WERI-Rb-1 (cell line): Measurements from ENCODE around the gene C21orf58.

ENCODE experiments used
- DNase-seq: peaks from one replicate; pipeline ENCODE4 v3.0.0-alpha.2; 2020
- H3K27ac ChIP-seq: fragments of 250-450 bp; sonication (Bioruptor Pico); 2 replicates; pipeline ENCODE4 v1.5.1; 2020; ENCODE audit warnings: mild to moderate bottlenecking, moderate library complexity
- H3K27me3 ChIP-seq: fragments of 250-450 bp; sonication (Bioruptor Pico); 2 replicates; pipeline ENCODE4 v1.5.1; 2021; ENCODE audit warnings: mild to moderate bottlenecking, low read depth, moderate library complexity; ENCODE audit not compliant: insufficient read depth, severe bottlenecking
- H3K36me3 ChIP-seq: fragments of 250-450 bp; sonication (Bioruptor Pico); 2 replicates; pipeline ENCODE4 v1.5.1; 2020; ENCODE audit warnings: mild to moderate bottlenecking, moderate library complexity
- H3K4me3 ChIP-seq: 2 replicates; pipeline ENCODE4 v1.5.1; 2011; ENCODE audit warnings: low read depth, mild to moderate bottlenecking, control low read depth, low read length
- H3K9me3 ChIP-seq: fragments of 250-450 bp; sonication (Bioruptor Pico); 2 replicates; pipeline ENCODE4 v1.5.1; 2021; ENCODE audit warnings: mild to moderate bottlenecking, moderate library complexity; ENCODE audit not compliant: severe bottlenecking
- TF ChIP-seq, protein P1 (sequence below): IDR thresholded peaks from 2 replicates; pipeline ENCODE4 v1.5.1; 2011; ENCODE audit warnings: low read depth, mild to moderate bottlenecking, control low read depth, inconsistent platforms, low read length

The C21orf58 gene

DNA sequence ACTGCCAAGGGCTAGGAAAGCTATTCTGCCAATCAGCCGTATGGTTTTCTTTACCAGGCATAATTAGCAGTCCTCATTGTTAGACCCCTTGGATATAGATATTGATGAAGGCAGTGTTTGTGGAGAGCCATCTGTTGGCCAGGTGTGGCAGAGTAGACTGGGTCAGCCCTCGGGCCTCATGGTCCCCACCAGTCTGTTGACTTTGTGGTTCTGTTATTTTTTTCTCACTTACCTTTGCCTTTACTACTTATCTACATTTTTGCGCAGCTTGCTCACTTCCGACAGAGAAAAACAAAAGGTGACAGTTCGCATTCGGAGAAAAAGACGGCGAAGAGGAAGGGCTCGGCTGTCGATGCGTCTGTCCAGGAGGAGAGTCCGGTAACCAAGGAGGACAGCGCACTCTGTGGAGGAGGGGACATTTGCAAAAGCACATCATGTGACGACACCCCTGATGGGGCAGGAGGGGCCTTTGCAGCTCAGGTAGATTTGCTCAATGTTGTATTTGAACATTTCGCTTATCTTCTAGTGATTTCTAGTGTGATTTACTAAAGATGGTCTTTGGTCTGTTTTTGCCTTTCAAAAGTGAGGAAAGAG, 2.5 kb upstream of the C21orf58 start:
- Histone ChIP-seq H3K27ac (peak overlapping the region; percentile 100), H3K4me3 (peak overlapping the region; percentile 71; the same call in 1 of the 2 replicates), H3K36me3 (peaks cover 76% of the 10 kb centered on the region), H3K27me3 (no peaks in the 10 kb centered on the region), H3K9me3 (peaks cover 15% of the 10 kb centered on the region)
- TF ChIP-seq, protein P1, sequence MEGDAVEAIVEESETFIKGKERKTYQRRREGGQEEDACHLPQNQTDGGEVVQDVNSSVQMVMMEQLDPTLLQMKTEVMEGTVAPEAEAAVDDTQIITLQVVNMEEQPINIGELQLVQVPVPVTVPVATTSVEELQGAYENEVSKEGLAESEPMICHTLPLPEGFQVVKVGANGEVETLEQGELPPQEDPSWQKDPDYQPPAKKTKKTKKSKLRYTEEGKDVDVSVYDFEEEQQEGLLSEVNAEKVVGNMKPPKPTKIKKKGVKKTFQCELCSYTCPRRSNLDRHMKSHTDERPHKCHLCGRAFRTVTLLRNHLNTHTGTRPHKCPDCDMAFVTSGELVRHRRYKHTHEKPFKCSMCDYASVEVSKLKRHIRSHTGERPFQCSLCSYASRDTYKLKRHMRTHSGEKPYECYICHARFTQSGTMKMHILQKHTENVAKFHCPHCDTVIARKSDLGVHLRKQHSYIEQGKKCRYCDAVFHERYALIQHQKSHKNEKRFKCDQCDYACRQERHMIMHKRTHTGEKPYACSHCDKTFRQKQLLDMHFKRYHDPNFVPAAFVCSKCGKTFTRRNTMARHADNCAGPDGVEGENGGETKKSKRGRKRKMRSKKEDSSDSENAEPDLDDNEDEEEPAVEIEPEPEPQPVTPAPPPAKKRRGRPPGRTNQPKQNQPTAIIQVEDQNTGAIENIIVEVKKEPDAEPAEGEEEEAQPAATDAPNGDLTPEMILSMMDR, result peak; percentile 44; the same call in 1 of the 2 replicates
- DNase-seq, result peak; percentile 40

DNA sequence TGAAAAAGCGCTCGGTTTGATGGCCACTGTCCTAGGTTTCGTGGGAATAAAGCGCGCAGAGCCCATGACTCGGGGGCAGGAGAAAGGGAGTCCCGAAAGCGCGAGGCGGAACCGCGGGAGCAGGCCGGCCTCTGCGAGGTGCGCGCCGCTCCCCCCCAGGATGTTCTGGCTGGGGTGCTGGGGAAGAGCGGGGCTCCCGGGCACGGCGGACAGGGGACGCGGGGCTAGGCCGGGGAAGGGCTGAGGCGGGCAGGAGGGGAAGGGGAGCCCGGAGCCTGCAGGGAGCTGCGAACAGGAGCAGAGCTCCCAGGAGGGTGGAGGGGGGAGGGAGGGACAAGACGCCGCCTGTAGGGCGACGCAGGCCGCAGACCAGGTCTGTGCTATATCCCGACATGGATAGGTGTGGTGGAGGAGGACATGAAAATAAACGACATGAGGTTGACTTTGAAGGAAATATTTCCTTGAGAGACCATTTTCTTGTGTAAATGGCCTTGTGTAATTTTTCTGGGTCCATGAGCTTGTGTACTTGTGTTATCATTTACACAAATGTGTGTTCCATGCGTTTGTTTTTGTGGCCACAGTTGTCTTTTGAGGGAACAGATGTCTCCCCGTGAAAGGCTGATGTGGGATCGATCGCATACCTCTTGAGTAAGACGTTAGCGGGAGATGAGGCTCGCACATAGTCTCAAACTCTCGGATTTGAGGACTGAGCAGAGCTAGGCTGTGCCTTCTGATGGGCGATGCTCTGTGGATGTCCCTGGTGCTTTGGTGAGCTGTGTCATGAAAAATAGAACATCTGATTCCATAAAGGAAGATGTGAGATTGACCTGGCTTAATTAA, 1.6 kb upstream of the C21orf58 start:
- Histone ChIP-seq H3K9me3 (peaks cover 15% of the 10 kb centered on the region), H3K27ac (peak overlapping the region; percentile 100), H3K27me3 (no peaks in the 10 kb centered on the region), H3K4me3 (peak overlapping the region; percentile 71), H3K36me3 (peaks cover 75% of the 10 kb centered on the region)
- peak; percentile 83 for DNase-seq
- TF ChIP-seq, protein P1, result peak; percentile 51

DNA sequence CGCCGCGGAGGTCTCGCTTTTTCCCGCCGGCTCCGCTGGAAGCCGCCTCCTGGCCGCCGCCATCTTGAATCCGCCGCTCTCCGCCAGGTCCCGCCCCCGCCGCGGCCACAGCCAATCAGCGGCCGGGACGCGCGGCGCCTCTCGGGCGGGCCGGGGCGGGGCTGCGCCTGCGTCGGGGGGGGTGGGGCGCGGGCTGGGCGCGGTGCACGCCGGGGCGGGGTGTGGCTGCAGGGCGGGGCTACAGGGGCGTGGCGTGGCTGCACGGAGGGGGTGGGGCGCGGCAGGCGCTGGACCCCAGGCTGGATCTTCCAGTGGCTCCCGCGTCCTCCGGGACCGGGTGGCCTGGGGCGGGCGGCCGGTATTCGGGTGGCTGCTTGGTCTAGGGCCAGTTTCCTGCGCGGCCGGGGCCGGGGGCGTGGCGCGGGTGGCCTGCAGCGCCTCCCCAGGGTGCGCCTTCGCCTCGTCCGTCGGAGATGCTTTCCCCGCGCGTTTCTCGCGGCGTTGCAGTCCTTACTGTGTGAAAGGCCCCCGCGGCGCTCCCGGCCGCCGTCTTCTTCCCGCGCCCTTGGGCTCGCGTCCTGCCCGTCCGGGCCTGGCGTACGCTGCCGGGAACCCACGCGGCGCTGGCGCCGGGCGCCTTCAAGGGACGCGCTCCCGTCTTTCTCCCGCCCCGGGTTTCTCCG, 861 bp upstream of the C21orf58 start:
- Histone ChIP-seq H3K4me3 (peak overlapping the region; percentile 84), H3K9me3 (peaks cover 15% of the 10 kb centered on the region), H3K27ac (peak overlapping the region; percentile 100), H3K27me3 (no peaks in the 10 kb centered on the region), H3K36me3 (peaks cover 67% of the 10 kb centered on the region)
- DNase-seq, result peak; percentile 94
- TF ChIP-seq, protein P1, result 0 out of 2 replicates have a peak, but pooled peaks have one; percentile 14

DNA sequence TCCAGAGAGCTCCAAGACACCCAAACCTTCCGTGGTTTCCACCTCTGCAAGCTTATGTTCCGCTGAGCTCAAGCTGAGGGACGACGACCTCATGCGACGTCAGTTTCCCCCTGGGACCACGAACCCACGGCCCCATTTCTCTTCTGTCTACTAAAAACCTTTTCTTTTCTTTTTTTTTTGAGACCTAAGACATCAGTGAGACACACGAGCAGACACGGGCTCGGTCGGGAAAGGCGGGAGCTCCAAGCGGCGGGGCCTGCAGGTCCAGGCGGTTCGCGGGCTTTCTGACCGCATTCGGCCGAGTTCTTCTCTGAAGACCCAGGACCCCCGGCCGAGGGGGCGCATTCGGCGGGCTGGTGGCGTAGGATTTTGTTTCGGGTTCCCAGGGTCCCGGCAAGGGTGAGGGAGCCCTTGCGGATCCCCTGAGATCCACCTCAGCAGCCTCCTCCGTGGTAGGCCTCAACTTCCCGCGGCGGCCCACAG, 402 bp downstream of the C21orf58 start:
- peaks cover 55% of the 10 kb centered on the region for H3K36me3 ChIP-seq

More for the DNA sequence above, 402 bp downstream of the C21orf58 start:
- no peak for DNase-seq
- H3K27me3 ChIP-seq, result no peaks in the 10 kb centered on the region
- TF ChIP-seq, protein P1, result no peak
- peak overlapping the region; percentile 84 for H3K4me3 ChIP-seq
- peaks cover 15% of the 10 kb centered on the region for H3K9me3 ChIP-seq
- peak overlapping the region; percentile 100 for H3K27ac ChIP-seq
